A549 (cell line): ENCODE results near the gene ADAM12.

Experiments
- CBX2 ChIP-seq: fragments of 200-600 bp; sonication (generic); IDR thresholded peaks from 2 replicates; pipeline ENCODE4 v1.6.1; 2016; ENCODE audit warnings: low read depth, mild to moderate bottlenecking, borderline replicate concordance
- CTCF ChIP-seq: fragments of >200 bp; sonication (Bioruptor Twin); formaldehyde crosslinking; IDR thresholded peaks from 3 replicates; pipeline ENCODE4 v1.5.1; 2016
- KDM1A ChIP-seq: fragments of 200-600 bp; sonication (generic); IDR thresholded peaks from 2 replicates; pipeline ENCODE4 v1.6.1; 2016; ENCODE audit warnings: low read depth, mild to moderate bottlenecking
- KDM5A ChIP-seq: fragments of 200-600 bp; sonication (generic); IDR thresholded peaks from 2 replicates; pipeline ENCODE4 v1.6.1; 2016; ENCODE audit warnings: antibody characterized with exemption, mild to moderate bottlenecking
- MAX ChIP-seq: IDR thresholded peaks from 2 replicates; pipeline ENCODE4 v1.6.1; 2012
- RCOR1 ChIP-seq: fragments of 150-350 bp; IDR thresholded peaks from 2 replicates; pipeline ENCODE4 v1.6.1; 2014; ENCODE audit warnings: antibody characterized with exemption, low read length, low read depth
- RFX5 ChIP-seq: fragments of 450-650 bp; IDR thresholded peaks from 2 replicates; pipeline ENCODE4 v1.7.1; 2014; ENCODE audit warnings: antibody characterized with exemption, mild to moderate bottlenecking, moderate library complexity

- TF ChIP-seq CTCF, result no peak
- TF ChIP-seq KDM1A, result no peak
- no peak for TF ChIP-seq KDM5A
- TF ChIP-seq CBX2, result no peak
- no peak for TF ChIP-seq MAX
- TF ChIP-seq RFX5, result no peak
- TF ChIP-seq RCOR1, result no peak
Measured at GRCh38 chr10:126129026-126129425, 259.3 kb downstream of the ADAM12 start.
